IMR-90 (cell line): ENCODE measurements around the gene A4GALT. TPM values are rescaled to one million over a fixed set of nuclear protein-coding genes. Genes with fewer than 3 reads are reported as not detected.

Source experiments
- ATAC-seq: fragments of 200-7000 bp; cut with Tn5 transposase; 2 replicates; pipeline ENCODE4 v1.9.1; 2020; ENCODE audit warnings: low read depth, mild to moderate bottlenecking, moderate library complexity
- BruUV-seq: library from RNA; stranded (reverse); fragments of 400-500 nt; replicated peaks from 2 replicates; lab custom pipeline; 2021; lab: Mats Ljungman, UMichigan
- CTCF ChIA-PET: fragments of 300-600 bp; formaldehyde crosslinking; extraction: SDS; loops from one replicate; lab custom pipeline; 2021; ENCODE audit warnings: antibody characterized with exemption; lab: Yijun Ruan, JAX
- POLR2A ChIA-PET: fragments of 300-600 bp; sonication (Branson Sonifier 250); formaldehyde crosslinking; loops from one replicate; lab custom pipeline; 2022; ENCODE audit warnings: antibody characterized with exemption; ENCODE audit not compliant: unreplicated experiment; lab: Charles Lee
- DNase-seq: peaks from one replicate; pipeline ENCODE4 v3.0.0; 2013
- H2AFZ ChIP-seq: replicated peaks from 2 replicates; pipeline ENCODE3; 2013; ENCODE audit warnings: low read length, mild to moderate bottlenecking; ENCODE audit not compliant: poor library complexity
- H2AK5ac ChIP-seq: 2 replicates; pipeline ENCODE4 v1.6.1; 2013; ENCODE audit warnings: low read depth, low read length, inconsistent platforms
- H2AK9ac ChIP-seq: replicated peaks from 2 replicates; pipeline ENCODE3; 2013; ENCODE audit warnings: mild to moderate bottlenecking, low read depth, low read length, moderate library complexity; ENCODE audit not compliant: poor library complexity
- H2BK120ac ChIP-seq: 2 replicates; pipeline ENCODE4 v1.6.1; 2013; ENCODE audit warnings: low read depth, low read length, inconsistent platforms
- H2BK15ac ChIP-seq: 3 replicates; pipeline ENCODE4 v1.6.1; 2013; ENCODE audit warnings: low read depth, low read length, inconsistent platforms
- H2BK20ac ChIP-seq: 2 replicates; pipeline ENCODE4 v1.6.1; 2013; ENCODE audit warnings: low read depth, mild to moderate bottlenecking, inconsistent platforms, low read length, moderate library complexity
- H2BK5ac ChIP-seq: 2 replicates; pipeline ENCODE4 v1.6.1; 2013; ENCODE audit warnings: mild to moderate bottlenecking, low read depth, low read length, inconsistent platforms; ENCODE audit not compliant: poor library complexity, severe bottlenecking
- H3K14ac ChIP-seq: replicated peaks from 2 replicates; pipeline ENCODE4 v1.6.1; 2013; ENCODE audit warnings: low read depth, low read length, inconsistent platforms
- H3K18ac ChIP-seq: 2 replicates; pipeline ENCODE4 v1.6.1; 2013; ENCODE audit warnings: low read depth, low read length, control low read depth
- H3K23ac ChIP-seq: 2 replicates; pipeline ENCODE4 v1.6.1; 2013; ENCODE audit warnings: low read depth, low read length, inconsistent platforms
- H3K27ac ChIP-seq: 2 replicates; pipeline ENCODE4 v1.5.1; 2013; ENCODE audit warnings: mild to moderate bottlenecking, control low read depth, low read length; ENCODE audit not compliant: insufficient read depth
- H3K27me3 ChIP-seq: 2 replicates; pipeline ENCODE4 v1.6.1; 2013; ENCODE audit warnings: low read length; ENCODE audit not compliant: control insufficient read depth, insufficient read depth
- H3K36me3 ChIP-seq: 2 replicates; pipeline ENCODE4 v1.6.1; 2013; ENCODE audit warnings: low read length, mixed read lengths; ENCODE audit not compliant: control insufficient read depth, insufficient read depth
- H3K4ac ChIP-seq: 2 replicates; pipeline ENCODE4 v1.6.1; 2013; ENCODE audit warnings: low read depth, low read length, inconsistent platforms
- H3K4me1 ChIP-seq: 2 replicates; pipeline ENCODE4 v1.6.1; 2013; ENCODE audit warnings: low read length, mixed read lengths; ENCODE audit not compliant: control insufficient read depth, insufficient read depth
- H3K4me2 ChIP-seq: 2 replicates; pipeline ENCODE4 v1.6.1; 2013; ENCODE audit warnings: low read depth, mild to moderate bottlenecking, control low read depth, low read length, moderate library complexity
- H3K4me3 ChIP-seq: 2 replicates; pipeline ENCODE4 v1.5.1; 2013; ENCODE audit warnings: low read depth, mild to moderate bottlenecking, control low read depth, low read length, moderate library complexity; ENCODE audit not compliant: insufficient read depth
- H3K56ac ChIP-seq: 2 replicates; pipeline ENCODE4 v1.6.1; 2013; ENCODE audit warnings: low read length, inconsistent platforms; ENCODE audit not compliant: insufficient read depth; ENCODE audit errors: extremely low read depth
- H3K79me1 ChIP-seq, 2 experiments: 2 replicates each; pipeline ENCODE4 v1.6.1; 2013; ENCODE audit warnings: low read length in 2 of 2, inconsistent platforms in 1 of 2, low read depth in 1 of 2
- H3K9ac ChIP-seq: 2 replicates; pipeline ENCODE4 v1.6.1; 2013; ENCODE audit warnings: low read depth, low read length, control low read depth
- H3K9me1 ChIP-seq: 2 replicates; pipeline ENCODE4 v1.6.1; 2013; ENCODE audit warnings: low read length, inconsistent platforms; ENCODE audit not compliant: insufficient read depth
- H3K9me3 ChIP-seq: 2 replicates; pipeline ENCODE4 v1.6.1; 2013; ENCODE audit warnings: low read length; ENCODE audit not compliant: control insufficient read depth, insufficient read depth
- H4K20me1 ChIP-seq: 2 replicates; pipeline ENCODE4 v1.6.1; 2013; ENCODE audit warnings: low read length, inconsistent platforms; ENCODE audit not compliant: insufficient read depth
- H4K5ac ChIP-seq: 2 replicates; pipeline ENCODE4 v1.6.1; 2013; ENCODE audit warnings: mild to moderate bottlenecking, low read depth, low read length, control low read depth
- H4K8ac ChIP-seq, 2 experiments: 2 replicates each; pipeline ENCODE4 v1.6.1; 2013; ENCODE audit warnings: low read depth in 2 of 2, low read length in 2 of 2, control low read depth in 1 of 2, inconsistent platforms in 1 of 2
- H4K91ac ChIP-seq: 2 replicates; pipeline ENCODE4 v1.6.1; 2013; ENCODE audit warnings: low read depth, low read length, inconsistent platforms; ENCODE audit not compliant: insufficient read depth
- BHLHE40 ChIP-seq: fragments of 150-350 bp; IDR thresholded peaks from 2 replicates; pipeline ENCODE4 v1.6.1; 2016; ENCODE audit warnings: mild to moderate bottlenecking, low read depth, low read length
- CEBPB ChIP-seq: IDR thresholded peaks from 2 replicates; pipeline ENCODE4 v1.6.1; 2012; ENCODE audit warnings: low read depth, low read length, improper control_type of control experiment
- CTCF ChIP-seq: conservative IDR thresholded peaks from 2 replicates; pipeline ENCODE4 v1.5.1; 2012; ENCODE audit warnings: mild to moderate bottlenecking, low read depth, low read length, improper control_type of control experiment
- ELK1 ChIP-seq: fragments of 150-350 bp; IDR thresholded peaks from 2 replicates; pipeline ENCODE4 v1.6.1; 2016; ENCODE audit warnings: low read depth, mild to moderate bottlenecking, low read length, moderate library complexity, borderline replicate concordance
- FOS ChIP-seq: fragments of 150-350 bp; IDR thresholded peaks from 2 replicates; pipeline ENCODE4 v1.6.1; 2016; ENCODE audit warnings: low read depth, low read length
- MAFK ChIP-seq: IDR thresholded peaks from 2 replicates; pipeline ENCODE4 v1.6.1; 2012; ENCODE audit warnings: low read depth, low read length, improper control_type of control experiment
- MAZ ChIP-seq: IDR thresholded peaks from 2 replicates; pipeline ENCODE4 v1.6.1; 2012; ENCODE audit warnings: low read depth, mild to moderate bottlenecking, low read length, improper control_type of control experiment, moderate library complexity, borderline replicate concordance
- MXI1 ChIP-seq: IDR thresholded peaks from 2 replicates; pipeline ENCODE4 v1.6.1; 2012; ENCODE audit warnings: low read depth, mild to moderate bottlenecking, low read length, moderate library complexity, borderline replicate concordance
- NFE2L2 ChIP-seq: fragments of 150-350 bp; IDR thresholded peaks from 2 replicates; pipeline ENCODE4 v1.6.1; 2016; ENCODE audit warnings: low read depth, mild to moderate bottlenecking, low read length
- POLR2A ChIP-seq: IDR thresholded peaks from 2 replicates; pipeline ENCODE4 v1.6.1; 2012; ENCODE audit warnings: mild to moderate bottlenecking, low read depth, low read length
- RCOR1 ChIP-seq: IDR thresholded peaks from 2 replicates; pipeline ENCODE4 v1.6.1; 2012; ENCODE audit warnings: mild to moderate bottlenecking, low read length, improper control_type of control experiment; ENCODE audit not compliant: insufficient replicate concordance
- RFX5 ChIP-seq: IDR thresholded peaks from 2 replicates; pipeline ENCODE4 v1.8.0; 2012; ENCODE audit warnings: low read depth, mild to moderate bottlenecking, low read length, moderate library complexity
- SMC3 ChIP-seq: fragments of 150-350 bp; IDR thresholded peaks from 2 replicates; pipeline ENCODE4 v1.6.1; 2016; ENCODE audit warnings: low read depth, mild to moderate bottlenecking, antibody characterized with exemption, low read length, moderate library complexity
- USF2 ChIP-seq: fragments of 150-350 bp; IDR thresholded peaks from 2 replicates; pipeline ENCODE4 v1.6.1; 2017; ENCODE audit warnings: mild to moderate bottlenecking, antibody characterized with exemption, low read length, low read depth
- WGBS, 2 experiments: methylation state at CpG; one replicate each; pipeline versions ENCODE4 v1.1.5 to v1.1.7; 2013; ENCODE audit warnings: missing lambda C conversion rate in 2 of 2; ENCODE audit not compliant: insufficient read length in 1 of 2; ENCODE audit errors: extremely low coverage in 2 of 2; 5-methylcytosine and 5-hydroxymethylcytosine counted together
- dilution Hi-C: fragments of 300-500 bp; cut with HindIII; formaldehyde crosslinking; loops from one replicate; pipeline ENCODE4 v1.14.3; 2018; ENCODE audit warnings: low sequenced_read_pairs; ENCODE audit not compliant: unreplicated experiment
- in situ Hi-C: fragments of 300-500 bp; cut with MboI; formaldehyde crosslinking; loops from 3 replicates; pipeline ENCODE4 v1.14.3; 2019; ENCODE audit warnings: low sequenced_read_pairs, inconsistent platforms, mixed read lengths
- intact Hi-C: fragments of 100-400 bp; cut with micrococcal nuclease; formaldehyde crosslinking; loops from 2 replicates; pipeline ENCODE4 v1.10.0; 2022
- polyA plus RNA-seq, 3 experiments: library from polyadenylated mRNA; depleted of rRNA; stranded (reverse); fragments of >200 nt; gene quantifications; 2 replicates each; pipeline ENCODE4 v1.2.3, GENCODE V29; 2012; ENCODE audit warnings: low replicate concordance in 1 of 3
- total RNA-seq: library from RNA; depleted of rRNA; stranded (reverse); fragments of >200 nt; gene quantifications from 2 replicates; pipeline ENCODE4 v1.2.3, GENCODE V29; 2012

Gene A4GALT
- total and polyA plus RNA-seq, 2 of the 4 experiments (the other 2 are of a cell fraction) = 1.6 to 6.1 TPM

GRCh38 chr22:42684462-42685195, 36.0 kb downstream of the A4GALT start:
- 100% methylated on average over 2 of the region's 11 CpGs; no CpG with 5 or more reads in 1 of the 2 experiments for WGBS, 2 experiments
- CTCF ChIA-PET = no interaction called here
- H3K4me2 ChIP-seq = no peak overlapping the region

More at GRCh38 chr22:42684462-42685195, 36.0 kb downstream of the A4GALT start:
- no peak overlapping the region; the same call in 1 of the 2 replicates for H3K4ac ChIP-seq
- no peak overlapping the region for H2BK15ac ChIP-seq
- no peak overlapping the region for H2AK9ac ChIP-seq
- H4K20me1 ChIP-seq = no peaks in the 10 kb centered on the region
- H3K4me1 ChIP-seq = peaks cover 39% of the 10 kb centered on the region
- dilution Hi-C loops (no loop called here), intact Hi-C loops (no loop called here), in situ Hi-C loops (no loop called here)
- no peak overlapping the region for H3K23ac ChIP-seq
- peaks cover under 1% of the 10 kb centered on the region; the same call in 1 of the 2 replicates for H3K36me3 ChIP-seq
- no peak for ATAC-seq
- no TSS peak for BruUV-seq
- TF ChIP-seq ELK1 = no peak
- TF ChIP-seq RFX5 = no peak
- TF ChIP-seq POLR2A = no peak
- TF ChIP-seq CTCF = no peak
- no peak for TF ChIP-seq MAFK
- no peak for TF ChIP-seq USF2
- TF ChIP-seq SMC3 = no peak
- no peak for TF ChIP-seq RCOR1
- TF ChIP-seq MAZ = no peak
- no peak for TF ChIP-seq FOS
- no peak for TF ChIP-seq CEBPB
- no peak for TF ChIP-seq NFE2L2
- no peak for TF ChIP-seq BHLHE40
- no peak for TF ChIP-seq MXI1
- peaks cover 2 to 9% of the 10 kb centered on the region in 2 experiments; a peak in 2 of 4 replicates for H3K79me1 ChIP-seq
- no peak overlapping the region for H2AFZ ChIP-seq
- H3K9me3 ChIP-seq = no peaks in the 10 kb centered on the region
- no peak overlapping the region for H3K9ac ChIP-seq
- H4K91ac ChIP-seq = no peak overlapping the region
- no peak overlapping the region; the same call in 1 of the 2 replicates for H3K14ac ChIP-seq
- POLR2A ChIA-PET = no interaction called here
- peak overlapping the region; percentile 76 for H2AK5ac ChIP-seq
- H2BK20ac ChIP-seq = no peak overlapping the region
- no peak overlapping the region for H2BK5ac ChIP-seq
- no peak overlapping the region for H4K8ac ChIP-seq
- H3K4me3 ChIP-seq = no peak overlapping the region
- no peak overlapping the region for H3K18ac ChIP-seq
- DNase-seq = no peak
- H3K27me3 ChIP-seq = no peaks in the 10 kb centered on the region
- no peak overlapping the region for H3K27ac ChIP-seq
- no peak overlapping the region for H2BK120ac ChIP-seq
- no peak overlapping the region for H3K56ac ChIP-seq
- H4K5ac ChIP-seq = no peak overlapping the region; the same call in 1 of the 2 replicates
- peaks cover 22% of the 10 kb centered on the region for H3K9me1 ChIP-seq
